SHP77 (cell line): ENCODE results near the gene AVPR2.

Experiments used
- DNase-seq, 2 experiments: peaks; one replicate each; lab custom pipeline; 2025; lab: John Stamatoyannopoulos, UW

AVPR2 gene

DNA sequence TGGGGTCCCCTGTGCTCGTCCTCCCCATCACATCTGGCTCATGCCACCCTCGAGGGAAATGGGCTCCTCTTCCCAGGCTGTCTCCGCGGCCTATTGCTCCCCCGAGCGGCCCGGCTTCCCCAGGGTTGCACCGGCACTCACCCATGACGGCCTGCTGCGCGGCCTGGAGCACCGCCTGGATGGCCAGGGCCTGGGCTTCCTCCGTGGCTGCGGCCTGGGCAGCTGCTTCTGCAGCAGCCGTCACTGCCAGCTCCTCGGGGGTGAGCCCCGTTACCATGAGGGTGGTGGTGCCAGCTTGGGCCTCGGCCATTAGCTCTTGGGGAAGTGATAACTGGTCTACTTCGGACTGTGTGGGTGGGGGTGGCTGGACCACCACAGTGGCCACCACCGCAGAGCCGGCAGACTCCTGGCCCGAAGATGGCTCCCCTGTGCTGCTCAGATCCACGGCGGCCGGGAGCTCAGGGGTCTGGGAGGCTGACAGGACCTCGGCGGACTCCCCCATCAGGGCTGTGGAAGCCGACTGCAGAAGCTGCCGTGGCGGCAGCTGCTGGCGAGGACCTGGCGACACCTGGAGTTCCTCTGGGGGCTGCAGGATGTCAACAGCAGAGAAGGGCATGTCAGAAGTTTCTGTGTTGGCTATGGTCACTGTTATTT, 48.0 kb downstream of the AVPR2 start:
- no peak for DNase-seq

DNA sequence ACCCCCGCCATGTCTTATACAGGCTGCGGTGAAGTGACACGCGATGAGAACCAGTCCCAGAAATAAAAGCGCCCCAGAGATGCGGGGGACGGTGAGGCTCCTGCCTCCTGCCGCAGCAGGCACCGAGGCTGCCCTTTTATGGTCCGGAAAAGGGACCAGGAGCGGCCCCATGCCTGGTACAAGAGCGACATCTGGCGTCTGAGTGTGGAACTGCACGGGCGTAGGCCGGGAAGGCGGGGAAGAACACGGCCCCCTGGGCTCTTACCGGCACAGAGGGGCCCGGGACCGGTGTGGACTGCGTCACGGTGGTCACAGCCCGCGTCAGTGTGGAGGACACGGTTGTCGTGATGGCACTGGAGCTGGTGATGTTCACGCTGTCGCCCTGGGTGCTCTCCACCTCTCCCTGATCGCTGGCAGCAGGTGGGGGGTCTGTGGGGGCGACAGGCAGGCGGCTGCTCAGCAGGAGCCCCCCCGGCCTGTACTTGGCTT, 48.9 kb downstream of the AVPR2 start:
- peak in 1 of 2 experiments; percentile 7 for DNase-seq

- DNase-seq: no peak
Measured at GRCh38 chrX:153953892-153954557, 49.6 kb downstream of the AVPR2 start.

DNA sequence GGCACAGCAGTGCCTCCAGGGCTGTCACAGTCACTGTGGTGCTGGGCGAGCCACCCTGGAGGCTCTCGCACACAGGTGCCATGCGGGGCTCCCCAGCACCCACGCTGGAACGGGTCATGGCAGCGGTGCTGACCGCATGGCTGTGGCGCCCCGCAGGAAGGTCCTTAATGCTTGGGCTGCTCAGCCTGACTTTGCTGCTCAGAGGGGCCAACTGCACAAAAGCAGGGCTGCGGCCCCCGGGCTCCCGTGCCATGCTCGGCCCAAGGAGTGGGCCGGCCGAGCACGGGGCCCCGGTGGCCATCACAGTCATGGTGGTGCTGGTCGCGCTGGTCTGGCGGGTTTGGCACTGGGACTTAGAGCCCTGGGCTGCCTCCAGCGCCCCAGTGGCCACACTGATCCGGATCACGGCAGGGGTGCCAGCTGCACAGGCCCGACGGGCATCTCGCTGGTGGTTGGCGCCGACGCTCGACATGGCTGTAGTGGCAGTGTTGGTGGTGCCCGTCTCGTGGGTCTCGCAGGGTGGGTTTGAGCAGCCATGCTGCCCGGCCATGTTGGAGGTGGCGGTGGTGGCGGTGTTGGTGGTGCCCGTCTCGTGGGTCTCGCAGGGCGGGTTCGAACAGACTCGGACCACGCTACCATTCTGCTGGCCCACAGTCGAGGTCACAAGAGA, 50.2 kb downstream of the AVPR2 start:
- DNase-seq: no peak

DNA sequence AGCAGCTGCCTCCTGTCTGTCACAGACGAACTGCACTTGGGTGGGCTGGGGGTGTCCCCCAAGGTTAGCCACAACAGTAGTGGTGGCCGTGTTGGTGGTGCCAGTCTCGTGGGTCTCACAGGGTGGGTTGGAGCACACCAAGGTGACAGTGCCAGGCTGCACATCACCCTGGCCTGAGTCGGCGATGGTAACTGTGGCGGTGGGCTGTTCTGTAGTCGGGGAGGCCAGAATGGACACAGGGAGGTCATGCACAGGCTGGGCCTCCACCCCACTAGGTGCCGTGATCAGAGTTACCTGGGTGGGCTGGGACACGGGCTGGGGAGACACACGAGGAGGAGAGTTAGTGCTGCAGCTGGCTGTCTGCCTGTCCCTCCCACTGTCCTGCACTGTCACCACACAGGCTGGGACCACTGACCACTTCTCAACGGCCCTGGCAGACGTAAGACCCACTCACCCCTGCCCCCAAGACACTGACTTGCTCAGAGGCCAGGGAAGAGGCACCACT, 50.8 kb downstream of the AVPR2 start:
- no peak for DNase-seq

GRCh38 chrX:153956044-153956907, 51.8 kb downstream of the AVPR2 start:
- DNase-seq: no peak
